Measurements from ENCODE around the gene AIFM2. TPM values are rescaled to one million over a fixed set of nuclear protein-coding genes. Genes with fewer than 3 reads are reported as not detected.

The AIFM2 gene
- total and polyA plus RNA-seq, 2 of the 13 experiments (the other 11 are each of a cell fraction or from before 2014, with no cell fraction given): 20.3 to 29.5 TPM

DNA sequence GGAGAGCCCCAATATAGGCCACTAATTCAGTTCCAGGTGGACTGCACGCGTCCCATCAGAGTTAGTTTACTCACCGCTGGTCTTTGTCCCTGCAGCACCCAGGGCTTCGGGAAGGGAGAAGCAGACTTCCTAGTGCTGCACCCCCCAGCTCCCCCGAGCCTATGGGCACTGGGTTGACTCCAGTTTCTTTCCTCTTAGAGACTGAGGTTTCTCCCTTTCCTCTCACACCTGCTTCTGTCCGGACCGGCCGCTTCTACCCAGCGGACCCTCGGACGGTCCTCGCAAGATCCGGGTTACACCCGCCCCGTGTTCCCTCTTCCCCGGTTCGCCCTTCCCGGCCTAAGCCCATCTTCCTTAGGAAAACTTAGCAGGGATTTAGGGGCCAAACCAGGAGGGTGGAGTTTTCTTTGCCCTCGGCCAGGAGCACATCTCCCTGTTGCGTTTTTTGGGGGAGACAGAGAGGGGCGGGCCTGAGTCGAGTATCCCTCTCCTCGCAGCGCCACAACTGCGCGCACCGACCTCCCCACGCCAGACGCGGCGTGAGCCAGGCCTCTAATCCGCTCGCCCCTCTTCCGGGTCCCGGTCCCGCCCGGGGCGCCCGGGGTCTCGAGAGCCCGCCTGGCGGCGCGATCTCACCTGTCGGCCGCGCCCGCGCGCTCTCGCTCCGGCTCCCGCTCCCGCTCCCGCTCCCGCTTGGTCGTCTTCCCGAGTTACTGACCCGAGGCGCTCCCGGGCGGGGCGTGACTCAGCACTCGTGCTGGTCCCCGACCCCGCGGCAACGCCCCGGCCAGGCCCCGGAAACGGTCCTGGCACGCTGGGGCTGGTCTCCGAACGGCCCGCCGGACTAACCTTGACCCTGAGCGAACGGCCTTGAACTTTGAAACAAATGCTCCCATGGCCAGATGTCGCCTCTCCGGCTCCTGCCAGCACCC lies at the start of gene AIFM2 (continued):
- TF ChIP-seq REPIN1 (CRISPR knock-in tag; IDR thresholded peaks at IDR 0.05; ENCODE audit: borderline replicate concordance, low read depth): 0 out of 2 replicates have a peak, but pooled peaks have one; percentile 68
- no peak for TF ChIP-seq ZKSCAN1 (IDR thresholded peaks at IDR 0.05; ENCODE audit: low read length)
- no peak for TF ChIP-seq EZH2 (conservative IDR thresholded peaks at IDR 0.05; ENCODE audit: low read depth, low read length)
- no peak for TF ChIP-seq U2AF2 (IDR thresholded peaks at IDR 0.05; ENCODE audit: low read depth, low read length)
- TF ChIP-seq, protein P1, sequence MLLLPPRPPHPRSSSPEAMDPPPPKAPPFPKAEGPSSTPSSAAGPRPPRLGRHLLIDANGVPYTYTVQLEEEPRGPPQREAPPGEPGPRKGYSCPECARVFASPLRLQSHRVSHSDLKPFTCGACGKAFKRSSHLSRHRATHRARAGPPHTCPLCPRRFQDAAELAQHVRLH (CRISPR knock-in tag; IDR thresholded peaks at IDR 0.05; ENCODE audit: borderline replicate concordance, low read depth): peak; percentile 88; the same call in 1 of the 2 replicates
- TF ChIP-seq, protein P2, sequence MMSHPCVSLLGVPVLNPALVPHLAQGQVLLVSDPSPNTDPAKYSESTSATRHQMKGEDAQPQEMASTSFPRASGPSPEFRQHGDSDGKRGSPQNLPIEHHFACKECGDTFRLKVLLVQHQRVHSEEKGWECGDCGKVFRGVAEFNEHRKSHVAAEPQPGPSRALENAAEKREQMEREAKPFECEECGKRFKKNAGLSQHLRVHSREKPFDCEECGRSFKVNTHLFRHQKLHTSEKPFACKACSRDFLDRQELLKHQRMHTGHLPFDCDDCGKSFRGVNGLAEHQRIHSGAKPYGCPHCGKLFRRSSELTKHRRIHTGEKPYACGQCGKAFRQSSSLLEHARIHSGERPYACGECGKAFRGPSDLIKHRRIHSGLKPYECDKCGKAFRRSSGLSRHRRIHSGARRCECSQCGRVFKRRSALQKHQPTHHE (CRISPR knock-in tag; IDR thresholded peaks at IDR 0.05; ENCODE audit: borderline replicate concordance): no peak
- TF ChIP-seq ZFP62 (CRISPR knock-in tag; IDR thresholded peaks at IDR 0.05): no peak
- peak; percentile 81; the same call in 1 of the 2 replicates for TF ChIP-seq HOXD1 (CRISPR knock-in tag; IDR thresholded peaks at IDR 0.05)
- no peak for TF ChIP-seq HNRNPLL (IDR thresholded peaks at IDR 0.05; ENCODE audit: low read depth, low read length, poor library complexity, severe bottlenecking)
- TF ChIP-seq REL (CRISPR knock-in tag; conservative IDR thresholded peaks at IDR 0.05): no peak
- TF ChIP-seq RXRB (CRISPR knock-in tag; IDR thresholded peaks at IDR 0.05; ENCODE audit: borderline replicate concordance): peak; percentile 99
- TF ChIP-seq, protein P3, sequence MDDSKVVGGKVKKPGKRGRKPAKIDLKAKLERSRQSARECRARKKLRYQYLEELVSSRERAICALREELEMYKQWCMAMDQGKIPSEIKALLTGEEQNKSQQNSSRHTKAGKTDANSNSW (CRISPR knock-in tag; IDR thresholded peaks at IDR 0.05; ENCODE audit: borderline replicate concordance): no peak
- no peak for TF ChIP-seq SOX6 (IDR thresholded peaks at IDR 0.05)
- TF ChIP-seq SOX6 (CRISPR knock-in tag; IDR thresholded peaks at IDR 0.05): peak; percentile 91
- TF ChIP-seq, protein P4, sequence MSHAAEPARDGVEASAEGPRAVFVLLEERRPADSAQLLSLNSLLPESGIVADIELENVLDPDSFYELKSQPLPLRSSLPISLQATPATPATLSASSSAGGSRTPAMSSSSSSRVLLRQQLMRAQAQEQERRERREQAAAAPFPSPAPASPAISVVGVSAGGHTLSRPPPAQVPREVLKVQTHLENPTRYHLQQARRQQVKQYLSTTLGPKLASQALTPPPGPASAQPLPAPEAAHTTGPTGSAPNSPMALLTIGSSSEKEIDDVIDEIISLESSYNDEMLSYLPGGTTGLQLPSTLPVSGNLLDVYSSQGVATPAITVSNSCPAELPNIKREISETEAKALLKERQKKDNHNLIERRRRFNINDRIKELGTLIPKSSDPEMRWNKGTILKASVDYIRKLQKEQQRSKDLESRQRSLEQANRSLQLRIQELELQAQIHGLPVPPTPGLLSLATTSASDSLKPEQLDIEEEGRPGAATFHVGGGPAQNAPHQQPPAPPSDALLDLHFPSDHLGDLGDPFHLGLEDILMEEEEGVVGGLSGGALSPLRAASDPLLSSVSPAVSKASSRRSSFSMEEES (CRISPR knock-in tag; IDR thresholded peaks at IDR 0.05): peak; percentile 69; the same call in 1 of the 2 replicates
- TF ChIP-seq NR2C2 (CRISPR knock-in tag; IDR thresholded peaks at IDR 0.05; ENCODE audit: borderline replicate concordance): peak; percentile 95
- TF ChIP-seq KDM6A (CRISPR knock-in tag; IDR thresholded peaks at IDR 0.05; ENCODE audit: low read depth): no peak
- peak; percentile 85; the same call in 1 of the 2 replicates for TF ChIP-seq KDM4B (CRISPR knock-in tag; IDR thresholded peaks at IDR 0.05)
- TF ChIP-seq ZNF329 (CRISPR knock-in tag; IDR thresholded peaks at IDR 0.05; ENCODE audit: low read depth): peak; percentile 50; the same call in 1 of the 2 replicates
- TF ChIP-seq, protein P5, sequence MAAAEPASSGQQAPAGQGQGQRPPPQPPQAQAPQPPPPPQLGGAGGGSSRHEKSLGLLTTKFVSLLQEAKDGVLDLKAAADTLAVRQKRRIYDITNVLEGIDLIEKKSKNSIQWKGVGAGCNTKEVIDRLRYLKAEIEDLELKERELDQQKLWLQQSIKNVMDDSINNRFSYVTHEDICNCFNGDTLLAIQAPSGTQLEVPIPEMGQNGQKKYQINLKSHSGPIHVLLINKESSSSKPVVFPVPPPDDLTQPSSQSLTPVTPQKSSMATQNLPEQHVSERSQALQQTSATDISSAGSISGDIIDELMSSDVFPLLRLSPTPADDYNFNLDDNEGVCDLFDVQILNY (CRISPR knock-in tag; conservative IDR thresholded peaks at IDR 0.05): no peak
- TF ChIP-seq REXO4 (CRISPR knock-in tag; IDR thresholded peaks at IDR 0.05; ENCODE audit: borderline replicate concordance): no peak
- TF ChIP-seq THYN1 (CRISPR knock-in tag; IDR thresholded peaks at IDR 0.05; ENCODE audit: borderline replicate concordance, low read depth): no peak
- TF ChIP-seq ZNF33A (CRISPR knock-in tag; IDR thresholded peaks at IDR 0.05; ENCODE audit: borderline replicate concordance): 0 out of 2 replicates have a peak, but pooled peaks have one; percentile 46

Measured in HepG2 (cell line).